DOHH2 (cell line): ENCODE results near the gene OSBP.

Experiments
- H3F3A ChIP-seq: fragments of 200-600 bp; sonication (generic), shearing (Covaris generic); 2 replicates; pipeline ENCODE4 v1.6.0; 2016; ENCODE audit warnings: antibody characterized with exemption, mild to moderate bottlenecking; ENCODE audit not compliant: control insufficient read depth, insufficient read depth
- H3K27ac ChIP-seq: fragments of 200-600 bp; sonication (generic); 2 replicates; pipeline ENCODE4 v1.5.1; 2014; ENCODE audit warnings: low read depth, mild to moderate bottlenecking, low read length, moderate library complexity
- H3K27me3 ChIP-seq: fragments of 200-600 bp; sonication (generic); 2 replicates; pipeline ENCODE4 v1.6.1; 2014; ENCODE audit warnings: mild to moderate bottlenecking, low read length, mixed read lengths; ENCODE audit not compliant: control insufficient read depth
- H3K36me3 ChIP-seq: fragments of 200-600 bp; sonication (generic); 2 replicates; pipeline ENCODE4 v1.6.1; 2014; ENCODE audit warnings: mild to moderate bottlenecking, low read length, moderate library complexity, mixed read lengths; ENCODE audit not compliant: control insufficient read depth
- H3K4me1 ChIP-seq: fragments of 200-600 bp; sonication (generic); 2 replicates; pipeline ENCODE4 v1.6.1; 2014; ENCODE audit warnings: mild to moderate bottlenecking, low read length, mixed read lengths; ENCODE audit not compliant: control insufficient read depth
- H3K4me2 ChIP-seq: fragments of 200-600 bp; sonication (generic); 2 replicates; pipeline ENCODE4 v1.6.0; 2014; ENCODE audit warnings: mild to moderate bottlenecking, low read length, moderate library complexity
- H3K4me3 ChIP-seq: fragments of 200-600 bp; sonication (generic); 2 replicates; pipeline ENCODE4 v1.5.1; 2014; ENCODE audit warnings: mild to moderate bottlenecking, low read length, mixed read lengths
- H3K79me2 ChIP-seq: fragments of 200-600 bp; sonication (generic); 2 replicates; pipeline ENCODE4 v1.6.1; 2014; ENCODE audit warnings: mild to moderate bottlenecking, low read length, mixed read lengths; ENCODE audit not compliant: control insufficient read depth
- H3K9me2 ChIP-seq: fragments of 200-600 bp; sonication (generic); replicated peaks from 2 replicates; pipeline ENCODE4 v1.6.1; 2014; ENCODE audit warnings: mild to moderate bottlenecking, low read length, mixed read lengths; ENCODE audit not compliant: control insufficient read depth
- H3K9me3 ChIP-seq: fragments of 200-600 bp; sonication (generic); 2 replicates; pipeline ENCODE4 v1.6.1; 2014; ENCODE audit warnings: antibody characterized with exemption, low read length, mixed read lengths; ENCODE audit not compliant: control insufficient read depth, insufficient read depth
- H4K20me1 ChIP-seq: fragments of 200-600 bp; sonication (generic); 2 replicates; pipeline ENCODE4 v1.6.0; 2014; ENCODE audit warnings: low read depth, mild to moderate bottlenecking, antibody characterized with exemption, low read length, moderate library complexity; ENCODE audit not compliant: control insufficient read depth, insufficient read depth
- CTCF ChIP-seq: fragments of 200-600 bp; sonication (generic); IDR thresholded peaks from one replicate; pipeline ENCODE4 v1.5.1; 2014; ENCODE audit warnings: antibody characterized with exemption, mild to moderate bottlenecking, low read depth, low read length; ENCODE audit not compliant: poor library complexity, severe bottlenecking
- EZH2phosphoT487 ChIP-seq: fragments of 200-600 bp; sonication (generic); IDR thresholded peaks from 2 replicates; pipeline ENCODE4 v1.6.1; 2017; ENCODE audit warnings: borderline replicate concordance, mild to moderate bottlenecking, antibody characterized with exemption, low read length, moderate library complexity, mixed read lengths

The OSBP gene

GRCh38 chr11:59542142-59542810, 73.3 kb downstream of the OSBP start:
- no peaks in the 10 kb centered on the region for H3K9me2 ChIP-seq
- no peak overlapping the region for H3K4me2 ChIP-seq
- no peaks in the 10 kb centered on the region for H3K36me3 ChIP-seq
- H3K9me3 ChIP-seq = no peaks in the 10 kb centered on the region
- H3F3A ChIP-seq = no peaks in the 10 kb centered on the region
- H3K4me3 ChIP-seq = no peak overlapping the region
- no peak for TF ChIP-seq CTCF
- TF ChIP-seq EZH2phosphoT487 = no peak
- H3K4me1 ChIP-seq = peaks cover 4% of the 10 kb centered on the region
- H4K20me1 ChIP-seq = no peaks in the 10 kb centered on the region
- H3K27ac ChIP-seq = no peak overlapping the region
- H3K27me3 ChIP-seq = no peaks in the 10 kb centered on the region
- H3K79me2 ChIP-seq = no peaks in the 10 kb centered on the region

- Histone ChIP-seq H3K4me1 (peaks cover 10% of the 10 kb centered on the region), H4K20me1 (no peaks in the 10 kb centered on the region), H3K36me3 (no peaks in the 10 kb centered on the region), H3K27ac (no peak overlapping the region), H3K4me2 (no peak overlapping the region), H3K4me3 (no peak overlapping the region), H3K9me3 (no peaks in the 10 kb centered on the region), H3K79me2 (no peaks in the 10 kb centered on the region), H3F3A (no peaks in the 10 kb centered on the region), H3K9me2 (no peaks in the 10 kb centered on the region), H3K27me3 (no peaks in the 10 kb centered on the region)
- TF ChIP-seq CTCF (no peak), EZH2phosphoT487 (no peak)
Measured at GRCh38 chr11:59534676-59535075, 80.9 kb downstream of the OSBP start.

- Histone ChIP-seq H3F3A (no peaks in the 10 kb centered on the region), H3K9me2 (no peaks in the 10 kb centered on the region), H3K27ac (no peak overlapping the region)
Measured at GRCh38 chr11:59532620-59533019, 83.0 kb downstream of the OSBP start.

More at GRCh38 chr11:59532620-59533019, 83.0 kb downstream of the OSBP start:
- H3K79me2 ChIP-seq = no peaks in the 10 kb centered on the region
- H3K36me3 ChIP-seq = no peaks in the 10 kb centered on the region
- no peak overlapping the region for H3K4me2 ChIP-seq
- no peak overlapping the region for H3K4me3 ChIP-seq
- H3K4me1 ChIP-seq = peaks cover 7% of the 10 kb centered on the region
- TF ChIP-seq EZH2phosphoT487 (no peak), CTCF (no peak)
- no peaks in the 10 kb centered on the region for H3K9me3 ChIP-seq
- no peaks in the 10 kb centered on the region for H3K27me3 ChIP-seq
- H4K20me1 ChIP-seq = no peaks in the 10 kb centered on the region
